Endothelial cell of umbilical vein (primary cell): Measurements from ENCODE around the gene CARMIL1. TPM values are rescaled to one million over a fixed set of nuclear protein-coding genes. Genes with fewer than 3 reads are reported as not detected.

Experiments
- BruUV-seq: library from RNA; stranded (reverse); fragments of 400-500 nt; replicated peaks from 2 replicates; lab custom pipeline; 2021; lab: Mats Ljungman, UMichigan
- CTCF ChIA-PET: fragments of 300-600, 350-600 bp; sonication (Branson Sonifier 250); formaldehyde crosslinking; loops from one replicate; lab custom pipeline; 2021; ENCODE audit warnings: antibody characterized with exemption, inconsistent platforms; lab: Charles Lee
- POLR2A ChIA-PET: fragments of 300-600, 350-600 bp; sonication (Branson Sonifier 250); formaldehyde crosslinking; loops from one replicate; lab custom pipeline; 2021; ENCODE audit warnings: antibody characterized with exemption, inconsistent platforms; lab: Charles Lee
- DNase-seq: peaks from one replicate; pipeline ENCODE4 v3.0.0-alpha.2; 2011; ENCODE audit warnings: low read depth, low spot score
- FAIRE-seq: peaks from 2 replicates; lab custom pipeline; 2011; peaks lifted over from hg19 to GRCh38; lab: Jason Lieb, UNC
- H2AFZ ChIP-seq: 2 replicates; pipeline ENCODE4 v1.6.0; 2012; ENCODE audit warnings: low read depth, low read length, control low read depth, inconsistent platforms
- H3K27ac ChIP-seq: 2 replicates; pipeline ENCODE4 v1.5.1; 2011; ENCODE audit warnings: low read depth, mild to moderate bottlenecking, control low read depth, low read length, moderate library complexity; ENCODE audit not compliant: insufficient read depth
- H3K27me3 ChIP-seq, 2 experiments: 2 replicates each; pipeline versions ENCODE4 v1.6.0 to v1.6.1; 2011; ENCODE audit warnings: low read length in 2 of 2, mixed read lengths in 1 of 2; ENCODE audit not compliant: control insufficient read depth in 2 of 2, insufficient read depth in 2 of 2
- H3K36me3 ChIP-seq, 2 experiments: 2 replicates in 1 of 2; 3 replicates in 1 of 2; pipeline ENCODE4 v1.5.1; 2011; ENCODE audit warnings: low read length in 2 of 2, mild to moderate bottlenecking in 1 of 2, moderate library complexity in 1 of 2; ENCODE audit not compliant: control insufficient read depth in 2 of 2, insufficient read depth in 2 of 2; ENCODE audit errors: extremely low read depth in 1 of 2
- H3K4me1 ChIP-seq: 3 replicates; pipeline ENCODE4 v1.5.1; 2011; ENCODE audit warnings: mild to moderate bottlenecking, low read length; ENCODE audit not compliant: control insufficient read depth, insufficient read depth; ENCODE audit errors: extremely low read depth
- H3K4me2 ChIP-seq: 2 replicates; pipeline ENCODE4 v1.6.1; 2011; ENCODE audit warnings: low read length, control low read depth, mixed read lengths; ENCODE audit not compliant: insufficient read depth
- H3K4me3 ChIP-seq, 3 experiments: fragments of 200-600 bp in 1 of 3; sonication (generic), shearing (Covaris generic) in 1 of 3; replicated peaks in 1 of 3; 2 replicates each; pipeline ENCODE4 v1.5.1; 2011 to 2016; ENCODE audit warnings: control low read depth in 3 of 3, low read length in 3 of 3, mild to moderate bottlenecking in 2 of 3, inconsistent platforms in 1 of 3, low read depth in 1 of 3, moderate library complexity in 1 of 3; ENCODE audit not compliant: insufficient read depth in 1 of 3
- H3K79me2 ChIP-seq: 2 replicates; pipeline ENCODE4 v1.6.0; 2012; ENCODE audit warnings: low read length, inconsistent platforms; ENCODE audit not compliant: control insufficient read depth, insufficient read depth
- H3K9ac ChIP-seq: replicated peaks from 2 replicates; pipeline ENCODE3; 2011; ENCODE audit warnings: low read length, control low read depth; ENCODE audit not compliant: insufficient read depth; ENCODE audit errors: extremely low read depth
- H3K9me1 ChIP-seq: replicated peaks from 3 replicates; pipeline ENCODE4 v1.6.0; 2011; ENCODE audit warnings: mild to moderate bottlenecking, low read length; ENCODE audit not compliant: control insufficient read depth, insufficient read depth; ENCODE audit errors: extremely low read depth
- H3K9me3 ChIP-seq: replicated peaks from 2 replicates; pipeline ENCODE4 v1.5.1; 2012; ENCODE audit warnings: low read length, inconsistent platforms; ENCODE audit not compliant: control insufficient read depth, insufficient read depth
- H4K20me1 ChIP-seq: replicated peaks from 2 replicates; pipeline ENCODE3; 2011; ENCODE audit warnings: mild to moderate bottlenecking, low read length; ENCODE audit not compliant: control insufficient read depth, insufficient read depth; ENCODE audit errors: extremely low read depth
- CTCF ChIP-seq, 2 donors: IDR thresholded peaks; 1 replicate in 1 of 2; 2 replicates in 1 of 2; pipeline ENCODE4 v1.5.1; 2011; ENCODE audit warnings: low read length in 2 of 2, mild to moderate bottlenecking in 2 of 2, moderate library complexity in 2 of 2, control low read depth in 1 of 2, inconsistent platforms in 1 of 2, low read depth in 1 of 2; ENCODE audit not compliant: insufficient read depth in 1 of 2; ENCODE audit errors: extremely low read depth in 1 of 2
- EZH2 ChIP-seq: IDR thresholded peaks from 2 replicates; pipeline ENCODE4 v1.6.1; 2012; ENCODE audit warnings: borderline replicate concordance, low read depth, mild to moderate bottlenecking, moderate library complexity, low read length, inconsistent platforms; ENCODE audit not compliant: severe bottlenecking
- FOS ChIP-seq: IDR thresholded peaks from 2 replicates; pipeline ENCODE4 v1.6.1; 2011; ENCODE audit warnings: mild to moderate bottlenecking, low read length, moderate library complexity, borderline replicate concordance; ENCODE audit not compliant: insufficient read depth
- GATA2 ChIP-seq: IDR thresholded peaks from 2 replicates; pipeline ENCODE4 v1.7.0; 2011; ENCODE audit warnings: low read depth, mild to moderate bottlenecking, moderate library complexity, mixed read lengths, low read length; ENCODE audit not compliant: insufficient read length, insufficient read depth
- JUN ChIP-seq: IDR thresholded peaks from 2 replicates; pipeline ENCODE4 v1.6.1; 2011; ENCODE audit warnings: borderline replicate concordance, low read depth; ENCODE audit not compliant: insufficient read length, insufficient read depth
- MAX ChIP-seq: IDR thresholded peaks from 2 replicates; pipeline ENCODE4 v1.6.1; 2011; ENCODE audit not compliant: insufficient read depth, insufficient read length
- MYC ChIP-seq: IDR thresholded peaks from one replicate; pipeline ENCODE4 v1.6.1; 2011; ENCODE audit warnings: mild to moderate bottlenecking, low read depth, low read length
- POLR2A ChIP-seq: IDR thresholded peaks from 2 replicates; pipeline ENCODE4 v1.6.1; 2012; ENCODE audit warnings: low read depth, mild to moderate bottlenecking, control low read depth, low read length
- POLR2AphosphoS5 ChIP-seq: IDR thresholded peaks from 2 replicates; pipeline ENCODE4 v1.6.1; 2012; ENCODE audit warnings: low read depth, mild to moderate bottlenecking, control low read depth, low read length, moderate library complexity; ENCODE audit not compliant: insufficient read depth
- dilution Hi-C: fragments of 300-500 bp; cut with MboI; formaldehyde crosslinking; loops from one replicate; pipeline ENCODE4 v1.15.0; 2019; ENCODE audit warnings: low sequenced_read_pairs; ENCODE audit not compliant: extremely low pct_ligation_motif_present
- intact Hi-C: fragments of 100-400 bp; cut with micrococcal nuclease; formaldehyde crosslinking; loops from one replicate; pipeline ENCODE4 v1.10.0; 2022
- polyA plus RNA-seq, 4 experiments: library from polyadenylated mRNA; depleted of rRNA in 3 of 4; stranded (reverse) in 3 of 4; unstranded in 1 of 4; fragments of >200 nt; gene quantifications; 2 replicates each; pipeline versions ENCODE4 v1.2.1 to v1.2.3, GENCODE V29; 2011 to 2012; ENCODE audit warnings: missing spikeins in 1 of 4
- total RNA-seq: library from RNA; stranded (reverse); gene quantifications from 2 replicates; pipeline ENCODE4 v1.2.3, GENCODE V29; 2021

Gene CARMIL1
- total and polyA plus RNA-seq, 2 donors (not counting 3 experiments of a cell fraction or from before 2014, with no cell fraction given): 1.3 to 8.7 TPM

GRCh38 chr6:25478973-25479372 lies 199.8 kb downstream of the CARMIL1 start:
- Histone ChIP-seq H3K27me3 (no peaks in the 10 kb centered on the region), H3K9me3 (no peaks in the 10 kb centered on the region), H3K4me3 (no peak overlapping the region), H4K20me1 (no peaks in the 10 kb centered on the region), H3K36me3 (no peaks in the 10 kb centered on the region), H2AFZ (no peak overlapping the region), H3K79me2 (no peaks in the 10 kb centered on the region), H3K4me1 (no peaks in the 10 kb centered on the region), H3K4me2 (no peak overlapping the region), H3K9ac (no peak overlapping the region), H3K27ac (no peak overlapping the region), H3K9me1 (no peaks in the 10 kb centered on the region)
- dilution Hi-C loops: no loop called here
- no peak for DNase-seq
- CTCF ChIA-PET: interaction anchor here (0.7 kb wide), 1 partner anchor 213 kb away, joined by 3 read pairs; no protein-coding TSS in a partner anchor
- FAIRE-seq: no peak
- POLR2A ChIA-PET: no interaction called here
- intact Hi-C loops: no loop called here
- no TSS peak for BruUV-seq
- TF ChIP-seq POLR2AphosphoS5 (no peak), FOS (no peak), MYC (no peak), JUN (no peak), MAX (no peak), EZH2 (no peak), POLR2A (no peak), GATA2 (no peak), CTCF (IDR thresholded peaks at IDR 0.05; ENCODE audit: extremely low read depth in 1 of 2, insufficient read depth in 1 of 2, low read depth in 1 of 2, low read length in 2 of 2) (no peak)
